Stimulated activated CD4-positive, alpha-beta T cell treated with anti-CD3 and anti-CD28 coated beads, Interleukin-15, amount 100 ng/mL, for 48 hours (primary cell): ENCODE data around the gene EIF4EBP3.
A peak's percentile ranks its signal among the peaks of the same experiment; 100 is the strongest.

Source experiments
- DNase-seq, 2 donors: peaks; one replicate each; pipeline ENCODE4 v3.0.0-alpha.2; 2020; ENCODE audit warnings: low read depth in 2 of 2

EIF4EBP3 gene

DNA sequence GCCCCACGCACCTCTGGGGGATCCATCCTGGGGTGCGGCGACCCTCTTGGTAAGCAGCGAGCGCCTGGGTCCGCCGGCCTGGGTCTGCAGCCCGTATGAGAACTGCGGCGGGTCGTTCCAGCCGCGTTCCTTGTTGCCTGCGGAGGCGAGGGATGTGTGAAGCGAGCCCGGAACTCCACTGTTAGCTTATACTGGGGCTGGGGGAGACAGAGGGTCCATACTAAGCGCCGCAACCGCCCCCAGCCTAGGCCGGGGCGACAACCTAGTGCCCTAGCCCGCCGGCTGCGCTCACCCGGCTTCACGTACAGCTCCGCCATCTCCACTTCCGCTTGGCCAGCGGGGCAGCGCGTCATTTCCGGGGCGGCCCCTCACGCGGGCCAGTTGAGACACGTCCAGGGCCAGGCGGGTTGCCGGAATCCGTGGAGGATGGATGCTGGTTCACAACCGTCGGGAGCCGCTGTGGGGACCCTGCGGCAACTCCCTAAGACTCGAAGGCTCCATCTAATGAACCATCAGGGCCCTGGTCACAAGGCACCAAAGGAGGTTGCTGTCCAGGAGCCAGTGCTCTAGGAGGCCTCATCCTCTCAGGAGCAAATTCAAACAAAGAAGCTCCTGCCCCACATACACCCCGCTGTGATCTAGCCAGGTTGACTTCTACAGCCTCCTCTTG lies 9.8 kb downstream of the EIF4EBP3 start, which contains the start of gene SRA1:
TSS of gene SRA1 (minus strand) at position 338 of the 670 bp plus-strand sequence. CDS start at position 317, 21 bp downstream.
- DNase-seq = peak; percentile 74 to 85

DNA sequence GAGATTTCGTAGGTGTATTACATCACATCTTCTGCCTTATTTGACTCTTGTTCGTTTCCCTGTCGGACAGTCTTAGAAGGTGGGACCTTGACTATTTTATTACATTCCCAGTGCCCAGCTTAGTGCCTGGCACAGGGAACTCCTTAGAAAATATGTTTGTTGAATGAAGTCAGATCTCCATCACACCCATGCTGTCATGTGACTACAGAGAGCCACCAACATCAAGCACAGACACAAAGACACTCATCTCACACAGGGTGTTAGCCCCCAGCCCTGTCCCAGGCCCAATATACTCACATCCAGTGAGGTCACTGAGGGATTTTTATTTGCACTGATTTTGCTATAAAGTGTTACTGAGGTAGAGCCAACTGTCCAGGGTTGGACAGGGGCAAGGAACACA lies 10.5 kb downstream of the EIF4EBP3 start:
- no peak for DNase-seq

DNA sequence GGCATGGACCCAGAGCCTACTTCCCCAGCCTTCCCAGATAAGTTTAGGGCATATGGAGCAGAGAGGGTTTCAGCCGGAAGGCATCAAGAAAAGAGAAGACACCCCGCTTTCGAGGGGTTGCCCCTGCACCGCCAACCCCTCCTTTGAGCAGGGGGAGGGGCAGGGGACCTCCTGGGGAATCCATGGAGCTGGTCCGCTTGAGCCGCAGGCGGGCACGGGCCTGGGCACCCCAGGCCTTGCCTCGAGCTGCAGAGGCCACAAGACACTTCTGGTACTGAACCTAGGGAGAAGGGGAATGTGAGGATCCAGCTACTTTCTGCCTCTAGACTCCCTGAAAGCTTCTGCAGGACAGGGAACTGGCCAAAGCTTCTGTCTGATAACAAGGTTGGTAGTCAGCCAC lies 11.1 kb downstream of the EIF4EBP3 start:
- no peak for DNase-seq

DNA sequence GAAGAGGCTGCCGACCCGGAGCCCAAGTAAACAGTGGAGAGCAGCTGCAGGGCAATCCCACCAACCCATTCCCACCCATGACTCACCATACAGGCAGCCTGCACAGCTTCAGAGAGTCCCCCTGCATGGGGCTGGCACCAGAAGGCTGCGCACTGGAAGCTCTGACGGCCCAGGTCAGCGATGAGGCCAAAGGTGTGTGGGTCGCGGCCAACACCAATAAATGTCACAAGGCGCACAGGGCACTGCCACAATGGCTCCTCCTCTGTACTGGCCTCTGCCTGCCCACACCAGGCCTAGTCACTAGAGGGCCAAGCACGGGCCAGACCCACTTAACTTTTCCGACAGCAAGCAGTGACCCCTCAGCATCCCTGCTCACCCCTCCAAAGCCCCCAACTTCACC lies 12.8 kb downstream of the EIF4EBP3 start:
- no peak for DNase-seq

DNA sequence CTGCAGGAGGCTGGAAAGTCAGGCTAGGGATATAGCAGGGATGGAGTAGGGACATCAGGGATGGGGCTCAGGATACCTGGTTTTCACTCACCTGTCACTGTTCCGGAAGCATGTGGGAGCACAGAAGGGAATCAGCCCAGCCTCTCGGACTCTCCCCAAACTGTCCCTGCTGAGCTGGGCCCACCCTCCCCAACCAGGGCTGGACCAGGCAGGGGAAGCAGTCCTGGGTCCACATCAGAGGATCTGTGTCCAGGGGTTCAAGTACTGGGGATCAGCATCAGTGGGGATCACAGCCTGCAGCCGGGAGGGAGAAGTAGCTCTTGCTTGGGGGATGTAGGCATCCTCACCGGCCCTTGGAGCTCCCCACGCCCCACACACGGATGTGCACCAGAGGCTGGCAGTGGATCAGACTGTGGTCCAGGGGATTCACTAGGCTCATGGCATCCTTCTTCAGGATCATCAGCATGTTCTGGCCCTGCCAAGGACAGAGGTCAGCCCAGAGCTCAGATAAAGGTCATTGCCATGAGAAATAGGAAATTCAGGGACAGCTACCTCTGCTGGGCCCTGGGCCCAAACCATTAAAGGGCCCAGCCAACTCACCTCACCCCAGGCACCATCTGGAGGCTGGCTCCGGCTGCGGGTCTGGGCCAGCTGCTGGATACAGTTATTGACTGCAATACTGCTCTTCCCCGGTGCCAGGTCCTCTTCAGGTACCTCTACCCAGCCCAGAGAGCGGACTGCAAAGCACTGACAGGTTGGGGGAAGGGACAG lies 14.5 kb downstream of the EIF4EBP3 start:
- DNase-seq = no peak

DNA sequence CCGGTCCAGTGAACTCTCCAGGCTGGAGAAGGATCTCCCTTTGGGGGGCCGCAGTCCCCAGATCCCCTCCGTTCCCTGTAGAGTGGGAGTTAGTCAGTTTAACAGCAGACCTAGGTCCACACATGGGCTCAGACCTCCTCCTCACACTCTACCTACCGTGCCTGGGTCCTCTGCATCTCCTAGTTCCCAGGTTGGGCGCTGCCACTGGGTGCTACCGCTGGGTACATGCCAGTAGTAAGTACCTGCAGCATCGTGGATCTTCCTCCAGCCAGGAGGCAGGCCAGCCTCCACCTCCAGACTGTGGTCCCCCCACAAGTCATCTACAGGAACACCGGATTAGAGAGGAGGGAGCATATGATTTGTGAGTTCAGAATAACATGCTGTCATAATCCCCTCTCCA lies 16.1 kb downstream of the EIF4EBP3 start:
- no peak for DNase-seq

DNA sequence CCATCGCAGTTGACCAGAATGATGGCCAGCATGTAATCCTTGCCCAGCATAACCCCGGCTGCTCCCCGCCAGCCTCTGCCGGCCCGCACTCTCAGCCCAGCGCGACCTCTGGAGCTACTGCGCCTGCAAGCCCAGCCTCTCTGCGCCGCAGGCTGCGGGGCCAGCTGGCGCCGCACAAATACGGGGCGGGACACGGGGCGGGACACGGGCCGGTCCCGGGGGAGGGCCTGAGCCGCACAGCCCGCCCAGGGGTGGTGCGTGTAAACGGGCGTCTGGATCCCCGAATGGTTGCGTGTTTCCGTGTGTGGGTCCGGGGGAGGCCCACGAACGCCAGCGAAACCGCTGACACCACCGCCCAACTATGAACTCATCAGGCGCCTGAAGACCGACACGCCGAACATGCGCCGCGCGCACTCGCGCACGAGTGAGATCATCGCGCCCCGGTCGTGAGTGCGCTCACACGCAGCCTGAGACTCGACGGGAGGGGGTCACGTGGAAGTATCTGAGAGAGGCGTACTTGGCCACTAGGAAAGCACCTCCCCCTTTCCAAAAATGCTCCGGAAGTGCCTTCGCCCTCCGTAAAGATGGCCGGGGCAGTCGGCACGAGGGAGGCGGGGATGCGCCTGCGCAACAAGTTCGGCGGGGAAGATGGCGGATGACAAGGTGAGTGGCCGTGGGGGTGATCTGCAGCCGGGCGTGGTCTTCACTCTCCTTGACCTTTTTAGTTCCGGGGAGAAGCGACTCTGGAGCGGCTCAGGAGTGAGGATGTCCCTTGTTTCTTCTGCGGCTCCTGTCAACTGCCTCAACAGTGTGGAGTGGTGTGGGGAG lies 16.9 kb downstream of the EIF4EBP3 start, which contains the start of the genes APBB3 and SLC35A4:
TSS of gene APBB3 (minus strand) at position 403 of the 828 bp plus-strand sequence. CDS start at position 50, 353 bp downstream.
TSS of gene SLC35A4 (plus strand) at position 633 of the 828 bp plus-strand sequence. CDS start 2,342 bp downstream, outside the sequence.
- DNase-seq = peak; percentile 93 to 95

DNA sequence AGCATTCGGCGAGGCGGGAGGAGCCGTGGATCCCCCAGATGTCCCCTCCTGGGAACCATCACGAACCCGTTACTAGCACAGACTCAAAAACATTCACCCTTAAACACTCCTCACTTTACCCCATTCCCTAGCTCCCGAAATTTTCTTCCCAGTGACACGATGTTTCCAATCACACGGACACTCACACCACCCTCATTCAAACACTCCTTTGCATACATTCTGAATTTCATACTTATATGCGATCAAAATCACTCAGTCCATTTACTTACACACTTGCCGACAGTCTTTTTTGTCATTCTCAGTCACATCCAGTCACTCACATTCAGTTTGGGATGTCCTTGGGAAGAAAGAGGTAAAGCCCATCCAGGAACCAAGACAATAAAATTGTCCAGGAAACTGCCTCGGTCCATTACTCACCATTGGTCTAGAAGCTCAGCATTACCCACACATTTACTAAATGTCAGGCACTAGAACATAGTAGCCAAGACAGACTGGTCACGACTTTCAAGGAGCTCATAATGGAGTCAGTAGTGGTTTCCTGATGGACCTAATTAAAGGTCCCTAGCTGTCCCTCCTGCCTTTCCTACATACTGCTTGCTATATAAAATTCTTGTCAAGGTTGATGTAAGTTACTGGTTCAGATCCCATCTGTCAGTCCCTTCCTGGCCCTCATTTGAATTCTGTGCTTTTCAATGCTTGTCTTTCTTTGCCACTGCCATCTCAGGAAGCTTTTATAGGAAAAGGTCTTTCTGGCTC lies 17.7 kb downstream of the EIF4EBP3 start:
- no peak for DNase-seq

DNA sequence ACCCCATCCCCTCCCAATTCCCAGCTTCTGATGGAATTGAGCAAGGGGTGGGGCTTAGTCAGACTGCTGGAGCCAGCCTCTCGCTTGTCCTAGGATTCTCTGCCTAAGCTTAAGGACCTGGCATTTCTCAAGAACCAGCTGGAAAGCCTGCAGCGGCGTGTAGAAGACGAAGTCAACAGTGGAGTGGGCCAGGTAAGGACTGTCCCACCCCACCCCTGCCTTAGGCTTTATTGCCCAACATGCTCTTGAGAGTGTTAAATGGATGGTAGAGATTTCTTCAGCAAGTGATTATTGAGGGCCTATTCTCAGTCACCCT lies 18.3 kb downstream of the EIF4EBP3 start:
- no peak for DNase-seq

DNA sequence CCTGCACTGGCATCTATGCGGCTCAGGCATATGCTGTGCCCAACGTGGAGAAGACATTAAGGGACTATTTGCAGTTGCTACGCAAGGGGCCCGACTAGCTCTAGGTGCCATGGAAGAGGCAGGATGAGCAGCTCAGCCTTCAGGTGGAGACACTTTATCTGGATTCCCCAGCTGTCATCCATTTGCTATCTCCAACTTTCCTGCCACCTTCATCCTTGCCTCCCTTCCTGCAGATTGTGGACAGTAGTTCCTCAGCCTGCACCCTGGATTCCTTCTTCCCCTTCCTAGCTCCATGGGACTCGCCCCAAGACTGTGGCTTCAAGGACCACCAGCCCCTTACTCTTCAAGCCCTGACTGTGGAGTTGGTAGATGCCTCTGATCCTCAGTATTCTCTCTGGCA lies 19.2 kb downstream of the EIF4EBP3 start:
- no peak for DNase-seq

DNA sequence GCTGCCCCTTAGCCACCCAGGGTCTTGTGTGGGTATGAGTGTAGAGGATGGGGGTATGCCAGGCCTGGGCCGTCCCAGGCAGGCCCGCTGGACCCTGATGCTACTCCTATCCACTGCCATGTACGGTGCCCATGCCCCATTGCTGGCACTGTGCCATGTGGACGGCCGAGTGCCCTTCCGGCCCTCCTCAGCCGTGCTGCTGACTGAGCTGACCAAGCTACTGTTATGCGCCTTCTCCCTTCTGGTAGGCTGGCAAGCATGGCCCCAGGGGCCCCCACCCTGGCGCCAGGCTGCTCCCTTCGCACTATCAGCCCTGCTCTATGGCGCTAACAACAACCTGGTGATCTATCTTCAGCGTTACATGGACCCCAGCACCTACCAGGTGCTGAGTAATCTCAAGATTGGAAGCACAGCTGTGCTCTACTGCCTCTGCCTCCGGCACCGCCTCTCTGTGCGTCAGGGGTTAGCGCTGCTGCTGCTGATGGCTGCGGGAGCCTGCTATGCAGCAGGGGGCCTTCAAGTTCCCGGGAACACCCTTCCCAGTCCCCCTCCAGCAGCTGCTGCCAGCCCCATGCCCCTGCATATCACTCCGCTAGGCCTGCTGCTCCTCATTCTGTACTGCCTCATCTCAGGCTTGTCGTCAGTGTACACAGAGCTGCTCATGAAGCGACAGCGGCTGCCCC lies 19.8 kb downstream of the EIF4EBP3 start:
- DNase-seq = no peak

DNA sequence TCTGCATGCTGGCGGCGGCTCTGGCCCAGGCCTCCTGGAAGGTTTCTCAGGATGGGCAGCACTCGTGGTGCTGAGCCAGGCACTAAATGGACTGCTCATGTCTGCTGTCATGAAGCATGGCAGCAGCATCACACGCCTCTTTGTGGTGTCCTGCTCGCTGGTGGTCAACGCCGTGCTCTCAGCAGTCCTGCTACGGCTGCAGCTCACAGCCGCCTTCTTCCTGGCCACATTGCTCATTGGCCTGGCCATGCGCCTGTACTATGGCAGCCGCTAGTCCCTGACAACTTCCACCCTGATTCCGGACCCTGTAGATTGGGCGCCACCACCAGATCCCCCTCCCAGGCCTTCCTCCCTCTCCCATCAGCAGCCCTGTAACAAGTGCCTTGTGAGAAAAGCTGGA lies 20.4 kb downstream of the EIF4EBP3 start:
- DNase-seq = no peak

DNA sequence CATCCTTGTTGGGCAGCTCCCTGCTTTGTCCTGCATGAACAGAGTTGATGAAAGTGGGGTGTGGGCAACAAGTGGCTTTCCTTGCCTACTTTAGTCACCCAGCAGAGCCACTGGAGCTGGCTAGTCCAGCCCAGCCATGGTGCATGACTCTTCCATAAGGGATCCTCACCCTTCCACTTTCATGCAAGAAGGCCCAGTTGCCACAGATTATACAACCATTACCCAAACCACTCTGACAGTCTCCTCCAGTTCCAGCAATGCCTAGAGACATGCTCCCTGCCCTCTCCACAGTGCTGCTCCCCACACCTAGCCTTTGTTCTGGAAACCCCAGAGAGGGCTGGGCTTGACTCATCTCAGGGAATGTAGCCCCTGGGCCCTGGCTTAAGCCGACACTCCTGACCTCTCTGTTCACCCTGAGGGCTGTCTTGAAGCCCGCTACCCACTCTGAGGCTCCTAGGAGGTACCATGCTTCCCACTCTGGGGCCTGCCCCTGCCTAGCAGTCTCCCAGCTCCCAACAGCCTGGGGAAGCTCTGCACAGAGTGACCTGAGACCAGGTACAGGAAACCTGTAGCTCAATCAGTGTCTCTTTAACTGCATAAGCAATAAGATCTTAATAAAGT lies 21.1 kb downstream of the EIF4EBP3 start:
- DNase-seq = no peak

DNA sequence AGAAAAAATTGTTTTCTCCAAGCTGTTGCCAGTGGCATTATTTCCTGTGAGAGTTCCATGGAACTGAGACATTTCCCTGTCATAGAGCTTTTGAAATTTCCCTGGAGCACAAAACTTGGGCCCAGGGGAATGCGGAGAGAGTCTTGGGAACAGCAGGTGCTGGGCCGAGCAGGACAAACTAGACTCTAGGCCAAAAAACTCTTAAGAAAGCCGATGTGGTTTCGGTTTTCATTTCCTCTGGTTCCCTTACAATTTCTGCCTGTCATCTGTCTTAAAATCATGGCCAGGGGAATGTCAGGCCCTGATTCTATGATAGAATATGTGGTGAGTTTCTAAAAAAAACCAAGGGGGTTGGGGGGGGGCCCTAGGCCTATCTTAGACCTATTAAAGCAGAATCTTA lies 21.7 kb downstream of the EIF4EBP3 start:
- DNase-seq = no peak

DNA sequence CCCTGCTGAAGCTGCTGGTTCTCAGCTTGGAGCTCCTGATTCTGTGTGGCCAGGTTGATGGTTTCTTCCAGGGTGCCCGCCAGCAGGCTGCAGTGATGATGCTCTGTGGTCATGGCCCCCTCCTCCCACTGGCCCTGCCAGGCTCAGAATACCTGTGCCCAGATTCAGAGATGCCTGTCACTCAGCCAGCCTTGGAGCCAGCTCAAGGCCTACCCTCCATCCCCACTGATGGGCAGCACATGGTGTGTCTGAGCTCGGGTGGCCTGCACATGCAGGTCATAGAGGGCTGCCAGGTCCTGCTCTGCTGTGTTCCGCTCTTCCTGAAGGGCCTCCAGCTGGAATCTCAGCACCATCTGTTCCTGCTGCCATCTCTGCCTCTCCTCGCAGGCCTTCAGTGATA lies 22.6 kb downstream of the EIF4EBP3 start:
- no peak for DNase-seq

DNA sequence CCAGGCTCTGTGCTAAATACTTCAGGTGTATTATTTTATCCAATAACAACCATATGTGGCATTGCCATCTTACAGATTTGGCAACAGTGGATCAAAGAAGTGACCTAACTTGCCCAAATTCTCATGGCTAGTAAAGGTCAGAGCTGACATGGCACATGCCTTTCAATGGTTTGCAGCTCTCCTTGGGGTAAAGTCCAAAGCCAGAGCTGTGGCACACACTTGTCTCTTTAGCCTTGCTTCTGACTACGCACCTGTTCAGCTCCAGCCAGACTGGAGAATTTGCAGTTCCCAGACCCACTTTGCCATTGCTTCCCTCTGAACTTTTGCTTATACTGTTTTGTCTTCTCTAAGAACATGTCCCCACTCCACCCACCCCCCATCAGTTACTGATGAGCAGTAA lies 23.0 kb downstream of the EIF4EBP3 start:
- no peak for DNase-seq

DNA sequence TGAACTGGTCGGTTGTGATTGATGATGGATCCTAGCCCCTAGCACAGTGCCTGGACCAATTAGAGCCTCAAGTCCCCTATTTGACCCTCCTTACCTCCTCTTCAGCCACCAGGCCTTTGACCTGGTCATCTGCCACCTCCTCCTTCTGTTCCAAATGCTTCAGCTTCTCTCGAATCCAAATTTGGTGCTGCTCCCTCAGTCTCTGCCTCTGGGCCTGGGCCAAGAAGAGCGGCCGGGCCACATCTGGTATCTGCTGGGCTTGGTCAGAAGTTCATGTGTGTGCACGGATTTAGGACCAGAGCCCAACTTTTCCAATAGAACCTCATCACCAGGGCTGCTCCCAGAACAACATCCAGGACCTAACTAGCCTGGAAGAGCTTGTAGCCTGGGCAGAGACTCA lies 23.6 kb downstream of the EIF4EBP3 start:
- no peak for DNase-seq

DNA sequence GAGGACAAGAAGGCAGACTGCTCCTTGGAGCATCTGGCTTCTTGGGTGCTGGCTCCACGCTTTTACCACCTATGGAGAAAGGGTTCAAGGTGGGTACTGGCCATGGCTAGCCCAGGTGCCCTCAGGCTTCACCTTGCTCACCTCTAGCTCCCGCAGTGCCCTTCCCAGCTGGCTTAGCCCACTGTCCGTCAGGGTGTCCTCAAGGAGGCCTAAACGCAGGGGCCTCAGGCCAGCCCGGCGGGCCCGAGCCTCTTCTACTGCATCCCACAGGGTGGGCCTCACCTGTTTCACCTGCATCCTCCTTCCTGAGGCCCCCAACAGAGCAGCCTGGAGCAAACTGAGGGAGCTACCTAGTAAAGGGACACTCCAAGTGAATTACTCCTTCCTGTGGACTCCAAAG lies 26.2 kb downstream of the EIF4EBP3 start:
- DNase-seq = no peak

DNA sequence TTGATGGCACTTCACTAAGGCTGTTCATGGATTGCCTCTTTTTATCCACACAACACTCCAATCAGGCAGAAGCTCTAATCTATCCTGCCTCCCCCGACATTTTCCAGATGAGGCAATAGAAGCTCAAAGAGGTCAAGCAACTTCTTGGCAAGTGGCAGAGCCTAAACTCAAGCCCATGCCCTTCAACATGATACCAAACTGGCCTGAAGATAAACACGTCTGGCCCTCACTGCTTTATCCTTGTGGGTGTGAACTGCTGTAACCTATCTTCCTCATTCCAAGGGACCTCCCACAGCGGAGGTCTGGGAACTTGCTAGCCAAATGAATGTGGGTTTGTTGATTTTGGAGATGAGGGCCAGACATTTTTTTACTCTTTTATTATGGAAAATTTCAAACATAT lies 26.7 kb downstream of the EIF4EBP3 start:
- DNase-seq = no peak

DNA sequence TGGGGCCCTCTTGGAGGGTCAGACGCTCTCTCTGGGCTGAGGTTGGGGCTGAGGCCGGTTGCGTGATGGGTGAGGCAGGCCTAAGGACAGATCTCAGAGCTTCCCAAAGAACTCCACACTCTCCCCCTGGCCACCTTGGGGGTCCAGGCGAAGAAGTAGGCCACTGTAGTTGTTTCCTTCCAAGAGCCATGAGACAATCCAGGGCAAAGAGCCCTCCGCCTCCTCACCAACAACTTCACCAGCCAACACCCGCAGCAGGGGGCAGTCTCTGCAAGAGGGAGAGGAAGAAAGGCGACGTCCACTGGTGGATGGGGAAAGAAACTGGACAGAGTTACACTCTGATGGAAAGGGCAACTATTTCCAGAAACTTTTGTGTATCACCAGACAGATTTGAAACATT lies 27.8 kb downstream of the EIF4EBP3 start:
- DNase-seq = no peak

DNA sequence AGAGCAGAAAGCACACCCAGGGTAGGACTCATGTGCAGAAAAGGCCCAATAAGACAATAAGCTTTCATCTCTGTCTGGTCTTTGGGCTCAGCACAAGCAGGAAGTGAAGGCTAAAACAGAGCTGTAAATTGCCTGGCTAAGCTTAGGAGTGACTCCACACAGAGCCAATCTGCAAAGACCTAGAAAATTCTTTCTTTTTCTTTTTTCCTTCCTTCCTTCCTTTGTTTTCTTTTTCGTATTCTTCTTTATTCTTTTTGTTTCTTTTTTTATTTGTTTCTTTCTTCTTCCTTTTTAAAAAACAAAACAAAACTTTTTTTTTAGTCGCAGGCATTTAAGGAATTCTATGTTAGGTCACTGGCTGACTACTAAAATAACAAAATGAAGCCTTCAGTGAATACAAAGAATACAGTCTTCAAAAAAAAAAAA lies 29.3 kb downstream of the EIF4EBP3 start:
- DNase-seq = no peak
